Esophagus muscularis mucosa (tissue), 4 donors: ENCODE measurements around the gene SLC37A1.

Source experiments
- EP300 ChIP-seq: sonication (generic); formaldehyde crosslinking; IDR thresholded peaks from one replicate; pipeline ENCODE4 v1.6.1; 2017; ENCODE audit warnings: antibody characterized with exemption
- POLR2A ChIP-seq: fragments of 450-650 bp; IDR thresholded peaks from one replicate; pipeline ENCODE4 v1.6.1; 2017; ENCODE audit warnings: antibody characterized with exemption, moderate library complexity, mild to moderate bottlenecking, low read depth
- POLR2AphosphoS5 ChIP-seq, 2 donors: sonication (generic); formaldehyde crosslinking; IDR thresholded peaks; one replicate each; pipeline ENCODE4 v1.6.1; 2017; ENCODE audit warnings: antibody characterized with exemption in 2 of 2
- TF ChIP-seq, protein P1 (sequence below), 3 experiments: fragments of 200-600 bp in 2 of 3; fragments of 450-650 bp in 1 of 3; sonication (generic) in 2 of 3; IDR thresholded peaks; one replicate each; pipeline ENCODE4 v1.5.1; 2017 to 2019; ENCODE audit warnings: antibody characterized with exemption in 3 of 3, mild to moderate bottlenecking in 2 of 3, moderate library complexity in 1 of 3

DNA sequence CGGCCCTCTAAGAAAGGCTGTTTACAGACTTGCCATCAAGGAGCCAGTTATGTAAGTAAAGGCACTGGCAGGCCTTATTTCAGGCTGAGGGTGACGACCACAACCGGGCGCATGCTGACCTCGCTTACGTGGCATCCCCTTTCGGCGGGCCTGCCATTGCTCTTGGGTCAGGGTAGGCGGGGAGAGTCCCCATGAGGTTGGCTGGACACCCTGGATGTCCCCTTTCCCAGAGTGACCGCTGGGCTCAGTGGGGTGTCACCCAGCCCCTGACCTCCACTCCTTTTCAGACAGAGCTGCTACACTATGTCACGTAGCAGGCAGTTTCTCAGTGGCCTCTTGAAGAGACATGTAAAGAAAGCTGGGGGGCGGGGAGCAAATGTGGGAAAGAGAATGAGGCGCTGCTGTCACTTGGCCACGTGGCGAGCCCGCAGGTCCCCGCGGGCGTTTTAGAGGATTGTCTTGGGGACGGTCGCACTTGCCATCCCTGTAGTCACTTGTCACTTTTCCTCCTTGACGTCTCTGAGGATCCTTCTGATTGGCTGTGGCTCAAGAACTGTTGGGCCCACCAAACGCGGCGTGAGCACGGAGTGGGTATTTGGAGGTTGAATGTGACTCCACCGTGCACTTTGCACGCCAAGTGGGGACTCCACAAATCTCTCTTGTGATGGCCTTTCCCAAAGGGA is 42.2 kb downstream of the SLC37A1 start:
- TF ChIP-seq POLR2AphosphoS5 (IDR thresholded peaks at IDR 0.05): no peak
- TF ChIP-seq, protein P1, sequence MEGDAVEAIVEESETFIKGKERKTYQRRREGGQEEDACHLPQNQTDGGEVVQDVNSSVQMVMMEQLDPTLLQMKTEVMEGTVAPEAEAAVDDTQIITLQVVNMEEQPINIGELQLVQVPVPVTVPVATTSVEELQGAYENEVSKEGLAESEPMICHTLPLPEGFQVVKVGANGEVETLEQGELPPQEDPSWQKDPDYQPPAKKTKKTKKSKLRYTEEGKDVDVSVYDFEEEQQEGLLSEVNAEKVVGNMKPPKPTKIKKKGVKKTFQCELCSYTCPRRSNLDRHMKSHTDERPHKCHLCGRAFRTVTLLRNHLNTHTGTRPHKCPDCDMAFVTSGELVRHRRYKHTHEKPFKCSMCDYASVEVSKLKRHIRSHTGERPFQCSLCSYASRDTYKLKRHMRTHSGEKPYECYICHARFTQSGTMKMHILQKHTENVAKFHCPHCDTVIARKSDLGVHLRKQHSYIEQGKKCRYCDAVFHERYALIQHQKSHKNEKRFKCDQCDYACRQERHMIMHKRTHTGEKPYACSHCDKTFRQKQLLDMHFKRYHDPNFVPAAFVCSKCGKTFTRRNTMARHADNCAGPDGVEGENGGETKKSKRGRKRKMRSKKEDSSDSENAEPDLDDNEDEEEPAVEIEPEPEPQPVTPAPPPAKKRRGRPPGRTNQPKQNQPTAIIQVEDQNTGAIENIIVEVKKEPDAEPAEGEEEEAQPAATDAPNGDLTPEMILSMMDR (IDR thresholded peaks at IDR 0.05): no peak
- TF ChIP-seq POLR2A: no peak
- TF ChIP-seq EP300: no peak
